ENCODE results near the gene ERBB4. TPM values are rescaled to one million over a fixed set of nuclear protein-coding genes. Genes with fewer than 3 reads are reported as not detected.

ERBB4 gene
- total and polyA plus RNA-seq, 7 experiments from 2014 or later: not detected

- Histone ChIP-seq H3K27ac (ENCODE audit: low read depth, low read length) (no peak overlapping the region), H3K27me3 (ENCODE audit: control insufficient read depth in 2 of 2, insufficient read depth in 2 of 2, low read length in 2 of 2) (no peaks in the 10 kb centered on the region), H3K4me1 (ENCODE audit: control insufficient read depth in 2 of 2, insufficient read depth in 2 of 2, low read length in 2 of 2) (no peaks in the 10 kb centered on the region), H3K4me3 (ENCODE audit: low read length) (no peak overlapping the region), H3K36me3 (ENCODE audit: control insufficient read depth in 2 of 3, insufficient read depth in 3 of 3, low read length in 3 of 3) (no peaks in the 10 kb centered on the region), H3K9me3 (ENCODE audit: control insufficient read depth in 2 of 3, low read length in 3 of 3) (no peaks in the 10 kb centered on the region)
- no peaks in the 10 kb centered on the region for H3K36me3 Mint-ChIP-seq
- ATAC-seq (no peak), DNase-seq (no peak)
- H3K27ac Mint-ChIP-seq: no peak overlapping the region
- intact Hi-C loops (cut with micrococcal nuclease): no loop called here
- H3K9me3 Mint-ChIP-seq: peaks cover 0 to 2% (median 0%) of the 10 kb centered on the region in 11 donors
- ChIA-PET POLR2A (no interaction called here), CTCF (no interaction called here)
- no peaks in the 10 kb centered on the region for H3K27me3 Mint-ChIP-seq
- H3K4me1 Mint-ChIP-seq: no peaks in the 10 kb centered on the region
- H3K4me3 Mint-ChIP-seq: no peak overlapping the region
Observed at GRCh38 chr2:211934811-211935210, 603.8 kb downstream of the ERBB4 start.

- Histone ChIP-seq H3K27me3 (ENCODE audit: control insufficient read depth in 2 of 2, insufficient read depth in 2 of 2, low read length in 2 of 2) (no peaks in the 10 kb centered on the region), H3K4me1 (ENCODE audit: control insufficient read depth in 2 of 2, insufficient read depth in 2 of 2, low read length in 2 of 2) (no peaks in the 10 kb centered on the region), H3K9me3 (ENCODE audit: control insufficient read depth in 2 of 3, low read length in 3 of 3) (no peaks in the 10 kb centered on the region), H3K36me3 (ENCODE audit: control insufficient read depth in 2 of 3, insufficient read depth in 3 of 3, low read length in 3 of 3) (no peaks in the 10 kb centered on the region), H3K4me3 (ENCODE audit: low read length) (no peak overlapping the region), H3K27ac (ENCODE audit: low read depth, low read length) (no peak overlapping the region)
- CTCF ChIA-PET: no interaction called here
- H3K27ac Mint-ChIP-seq: no peak overlapping the region
- intact Hi-C loops (cut with micrococcal nuclease): no loop called here
- no peaks in the 10 kb centered on the region for H3K4me1 Mint-ChIP-seq
- POLR2A ChIA-PET: no interaction called here
- H3K36me3 Mint-ChIP-seq: no peaks in the 10 kb centered on the region
- H3K27me3 Mint-ChIP-seq: no peaks in the 10 kb centered on the region
- peaks cover 0 to 4% (median 0%) of the 10 kb centered on the region in 11 donors for H3K9me3 Mint-ChIP-seq
- H3K4me3 Mint-ChIP-seq: no peak overlapping the region
- DNase-seq (no peak), ATAC-seq (no peak)
Observed at GRCh38 chr2:211931314-211931713, 607.3 kb downstream of the ERBB4 start.

- Histone ChIP-seq H3K4me1 (ENCODE audit: control insufficient read depth in 2 of 2, insufficient read depth in 2 of 2, low read length in 2 of 2) (no peaks in the 10 kb centered on the region), H3K27ac (ENCODE audit: low read depth, low read length) (no peak overlapping the region), H3K9me3 (ENCODE audit: control insufficient read depth in 2 of 3, low read length in 3 of 3) (no peaks in the 10 kb centered on the region), H3K36me3 (ENCODE audit: control insufficient read depth in 2 of 3, insufficient read depth in 3 of 3, low read length in 3 of 3) (no peaks in the 10 kb centered on the region), H3K27me3 (ENCODE audit: control insufficient read depth in 2 of 2, insufficient read depth in 2 of 2, low read length in 2 of 2) (no peaks in the 10 kb centered on the region), H3K4me3 (ENCODE audit: low read length) (no peak overlapping the region)
- Mint-ChIP-seq H3K36me3 (no peaks in the 10 kb centered on the region), H3K4me3 (no peak overlapping the region), H3K9me3 (peaks cover 0 to 4% (median 0%) of the 10 kb centered on the region in 11 donors), H3K4me1 (no peaks in the 10 kb centered on the region), H3K27me3 (no peaks in the 10 kb centered on the region), H3K27ac (no peak overlapping the region)
- intact Hi-C loops (cut with micrococcal nuclease): no loop called here
- DNase-seq (peak in 1 of 9 donors; percentile 25), ATAC-seq (no peak)
- CTCF ChIA-PET: no interaction called here
- POLR2A ChIA-PET: no interaction called here
Observed at GRCh38 chr2:211930331-211930730, 608.3 kb downstream of the ERBB4 start.

- Mint-ChIP-seq H3K36me3 (no peaks in the 10 kb centered on the region), H3K27ac (no peak overlapping the region), H3K4me1 (no peaks in the 10 kb centered on the region), H3K4me3 (no peak overlapping the region), H3K9me3 (peaks cover 0 to 4% (median 0%) of the 10 kb centered on the region in 11 donors), H3K27me3 (no peaks in the 10 kb centered on the region)
- Histone ChIP-seq H3K27ac (ENCODE audit: low read depth, low read length) (no peak overlapping the region), H3K4me1 (ENCODE audit: control insufficient read depth in 2 of 2, insufficient read depth in 2 of 2, low read length in 2 of 2) (no peaks in the 10 kb centered on the region), H3K27me3 (ENCODE audit: control insufficient read depth in 2 of 2, insufficient read depth in 2 of 2, low read length in 2 of 2) (no peaks in the 10 kb centered on the region), H3K4me3 (ENCODE audit: low read length) (no peak overlapping the region), H3K9me3 (ENCODE audit: control insufficient read depth in 2 of 3, low read length in 3 of 3) (no peaks in the 10 kb centered on the region), H3K36me3 (ENCODE audit: control insufficient read depth in 2 of 3, insufficient read depth in 3 of 3, low read length in 3 of 3) (no peaks in the 10 kb centered on the region)
- no peak for DNase-seq
- intact Hi-C loops (cut with micrococcal nuclease): no loop called here
- ChIA-PET POLR2A (no interaction called here), CTCF (no interaction called here)
- no peak for ATAC-seq
Observed at GRCh38 chr2:211928201-211928600, 610.4 kb downstream of the ERBB4 start.

- ChIA-PET CTCF (no interaction called here), POLR2A (no interaction called here)
- intact Hi-C loops (cut with micrococcal nuclease): no loop called here
- Mint-ChIP-seq H3K27ac (no peak overlapping the region), H3K4me1 (no peaks in the 10 kb centered on the region), H3K36me3 (no peaks in the 10 kb centered on the region), H3K9me3 (peaks cover 0 to 9% (median 0%) of the 10 kb centered on the region in 11 donors), H3K27me3 (no peaks in the 10 kb centered on the region), H3K4me3 (no peak overlapping the region)
- DNase-seq (no peak), ATAC-seq (no peak)
- no peaks in the 10 kb centered on the region for H3K9me3 ChIP-seq (ENCODE audit: control insufficient read depth in 2 of 3, low read length in 3 of 3)
- no peaks in the 10 kb centered on the region for H3K27me3 ChIP-seq (ENCODE audit: control insufficient read depth in 2 of 2, insufficient read depth in 2 of 2, low read length in 2 of 2)
- no peak overlapping the region for H3K4me3 ChIP-seq (ENCODE audit: low read length)
- H3K4me1 ChIP-seq (ENCODE audit: control insufficient read depth in 2 of 2, insufficient read depth in 2 of 2, low read length in 2 of 2): no peaks in the 10 kb centered on the region
- H3K36me3 ChIP-seq (ENCODE audit: control insufficient read depth in 2 of 3, insufficient read depth in 3 of 3, low read length in 3 of 3): no peaks in the 10 kb centered on the region
- no peak overlapping the region for H3K27ac ChIP-seq (ENCODE audit: low read depth, low read length)
Observed at GRCh38 chr2:211923019-211923418, 615.6 kb downstream of the ERBB4 start.

- H3K36me3 Mint-ChIP-seq: no peaks in the 10 kb centered on the region
- ATAC-seq (no peak), DNase-seq (no peak)
- intact Hi-C loops (cut with micrococcal nuclease): no loop called here
- no peaks in the 10 kb centered on the region for H3K27me3 ChIP-seq (ENCODE audit: control insufficient read depth in 2 of 2, insufficient read depth in 2 of 2, low read length in 2 of 2)
- ChIA-PET POLR2A (no interaction called here), CTCF (no interaction called here)
- no peak overlapping the region for H3K27ac Mint-ChIP-seq
- no peak overlapping the region for H3K4me3 Mint-ChIP-seq
- H3K4me3 ChIP-seq (ENCODE audit: low read length): no peak overlapping the region
- no peaks in the 10 kb centered on the region for H3K27me3 Mint-ChIP-seq
- H3K4me1 ChIP-seq (ENCODE audit: control insufficient read depth in 2 of 2, insufficient read depth in 2 of 2, low read length in 2 of 2): no peaks in the 10 kb centered on the region
- peaks cover 0 to 4% (median 0%) of the 10 kb centered on the region in 11 donors for H3K9me3 Mint-ChIP-seq
- no peak overlapping the region for H3K27ac ChIP-seq (ENCODE audit: low read depth, low read length)
- H3K36me3 ChIP-seq (ENCODE audit: control insufficient read depth in 2 of 3, insufficient read depth in 3 of 3, low read length in 3 of 3): no peaks in the 10 kb centered on the region
- no peaks in the 10 kb centered on the region for H3K9me3 ChIP-seq (ENCODE audit: control insufficient read depth in 2 of 3, low read length in 3 of 3)
- no peaks in the 10 kb centered on the region for H3K4me1 Mint-ChIP-seq
Observed at GRCh38 chr2:211903961-211904360, 634.6 kb downstream of the ERBB4 start.

GRCh38 chr2:211901226-211901846 lies 637.3 kb downstream of the ERBB4 start:
- Mint-ChIP-seq H3K27me3 (no peaks in the 10 kb centered on the region), H3K4me1 (no peaks in the 10 kb centered on the region), H3K4me3 (no peak overlapping the region), H3K36me3 (no peaks in the 10 kb centered on the region), H3K27ac (no peak overlapping the region), H3K9me3 (peaks cover 0 to 4% (median 0%) of the 10 kb centered on the region in 11 donors)
- Histone ChIP-seq H3K27ac (ENCODE audit: low read depth, low read length) (no peak overlapping the region), H3K4me3 (ENCODE audit: low read length) (no peak overlapping the region), H3K9me3 (ENCODE audit: control insufficient read depth in 2 of 3, low read length in 3 of 3) (no peaks in the 10 kb centered on the region), H3K4me1 (ENCODE audit: control insufficient read depth in 2 of 2, insufficient read depth in 2 of 2, low read length in 2 of 2) (no peaks in the 10 kb centered on the region), H3K27me3 (ENCODE audit: control insufficient read depth in 2 of 2, insufficient read depth in 2 of 2, low read length in 2 of 2) (no peaks in the 10 kb centered on the region), H3K36me3 (ENCODE audit: control insufficient read depth in 2 of 3, insufficient read depth in 3 of 3, low read length in 3 of 3) (no peaks in the 10 kb centered on the region)
- intact Hi-C loops (cut with micrococcal nuclease): no loop called here
- ChIA-PET POLR2A (no interaction called here), CTCF (no interaction called here)
- ATAC-seq (no peak), DNase-seq (no peak)
